ENCODE data around the gene EXOSC3. TPM values are rescaled to one million over a fixed set of nuclear protein-coding genes. Genes with fewer than 3 reads are reported as not detected.

EXOSC3 gene
- total RNA-seq, 1 donor from 2014 or later, result 85.2 TPM

GRCh38 chr9:37792122-37792521 is 7.3 kb upstream of the EXOSC3 start:
- Mint-ChIP-seq H3K36me3 (no peaks in the 10 kb centered on the region), H3K9me3 (no peaks in the 10 kb centered on the region), H3K4me3 (no peak overlapping the region), H3K27me3 (ENCODE audit: insufficient read depth, low read depth) (no peaks in the 10 kb centered on the region), H3K4me1 (no peaks in the 10 kb centered on the region), H3K27ac (no peak overlapping the region)
- Histone ChIP-seq H3K36me3 (no peaks in the 10 kb centered on the region), H3K79me2 (ENCODE audit: low read depth) (no peaks in the 10 kb centered on the region), H3K27ac (no peak overlapping the region), H3K9ac (no peak overlapping the region), H2AFZ (replicated peaks) (no peak overlapping the region), H3K4me2 (no peak overlapping the region), H3K9me3 (ENCODE audit: low read depth) (no peaks in the 10 kb centered on the region), H4K20me1 (ENCODE audit: low read depth) (no peaks in the 10 kb centered on the region), H3K4me3 (no peak overlapping the region), H3K4me1 (no peaks in the 10 kb centered on the region), H3K27me3 (peaks cover 31% of the 10 kb centered on the region), H3F3A (ENCODE audit: low read depth) (no peaks in the 10 kb centered on the region)
- TF ChIP-seq EZH2phosphoT487 (IDR thresholded peaks at IDR 0.05) (no peak), CTCF (IDR thresholded peaks at IDR 0.05) (no peak), EZH2 (IDR thresholded peaks at IDR 0.05) (no peak)
- no peak for DNase-seq (ENCODE audit: low spot score)

- no peak for DNase-seq (ENCODE audit: low spot score)
- no peak overlapping the region for H3K4me3 Mint-ChIP-seq
- H3K9me3 Mint-ChIP-seq, result no peaks in the 10 kb centered on the region
- H3K9me3 ChIP-seq (ENCODE audit: low read depth), result no peaks in the 10 kb centered on the region
- TF ChIP-seq CTCF (IDR thresholded peaks at IDR 0.05) (no peak), EZH2 (IDR thresholded peaks at IDR 0.05) (no peak), EZH2phosphoT487 (IDR thresholded peaks at IDR 0.05) (no peak)
- no peak overlapping the region for H3K9ac ChIP-seq
- H3K4me1 ChIP-seq, result peaks cover 6% of the 10 kb centered on the region
- H3K36me3 Mint-ChIP-seq, result no peaks in the 10 kb centered on the region
- H3K4me2 ChIP-seq, result no peak overlapping the region
- no peaks in the 10 kb centered on the region for H3K79me2 ChIP-seq (ENCODE audit: low read depth)
- no peak overlapping the region for H3K4me3 ChIP-seq
- no peaks in the 10 kb centered on the region for H4K20me1 ChIP-seq (ENCODE audit: low read depth)
- peaks cover 8% of the 10 kb centered on the region for H3F3A ChIP-seq (ENCODE audit: low read depth)
- H3K36me3 ChIP-seq, result no peaks in the 10 kb centered on the region
- peaks cover 22% of the 10 kb centered on the region for H3K27me3 ChIP-seq
- H2AFZ ChIP-seq (replicated peaks), result no peak overlapping the region
- no peak overlapping the region for H3K27ac ChIP-seq
- H3K4me1 Mint-ChIP-seq, result peaks cover 4% of the 10 kb centered on the region
- no peak overlapping the region for H3K27ac Mint-ChIP-seq
- H3K27me3 Mint-ChIP-seq (ENCODE audit: insufficient read depth, low read depth), result no peaks in the 10 kb centered on the region
Observed at GRCh38 chr9:37790096-37790495, 5.2 kb upstream of the EXOSC3 start.

- H3K27me3 ChIP-seq, result peaks cover 11% of the 10 kb centered on the region
- H3K27ac Mint-ChIP-seq, result no peak overlapping the region
- peaks cover 12% of the 10 kb centered on the region for H4K20me1 ChIP-seq (ENCODE audit: low read depth)
Observed at GRCh38 chr9:37788332-37788731, 3.5 kb upstream of the EXOSC3 start.

More at GRCh38 chr9:37788332-37788731, 3.5 kb upstream of the EXOSC3 start:
- H2AFZ ChIP-seq (replicated peaks), result no peak overlapping the region
- H3K4me1 Mint-ChIP-seq, result peaks cover 7% of the 10 kb centered on the region
- peaks cover 10% of the 10 kb centered on the region for H3F3A ChIP-seq (ENCODE audit: low read depth)
- H3K9ac ChIP-seq, result no peak overlapping the region
- H3K36me3 Mint-ChIP-seq, result no peaks in the 10 kb centered on the region
- no peak overlapping the region for H3K4me3 ChIP-seq
- no peak for TF ChIP-seq EZH2 (IDR thresholded peaks at IDR 0.05)
- no peak for TF ChIP-seq EZH2phosphoT487 (IDR thresholded peaks at IDR 0.05)
- no peak for TF ChIP-seq CTCF (IDR thresholded peaks at IDR 0.05)
- no peak for DNase-seq (ENCODE audit: low spot score)
- H3K9me3 Mint-ChIP-seq, result no peaks in the 10 kb centered on the region
- H3K9me3 ChIP-seq (ENCODE audit: low read depth), result no peaks in the 10 kb centered on the region
- H3K4me1 ChIP-seq, result peaks cover 12% of the 10 kb centered on the region
- no peak overlapping the region for H3K4me2 ChIP-seq
- no peak overlapping the region for H3K27ac ChIP-seq
- no peak overlapping the region for H3K4me3 Mint-ChIP-seq
- H3K79me2 ChIP-seq (ENCODE audit: low read depth), result peaks cover 15% of the 10 kb centered on the region
- peaks cover 2% of the 10 kb centered on the region for H3K27me3 Mint-ChIP-seq (ENCODE audit: insufficient read depth, low read depth)
- no peaks in the 10 kb centered on the region for H3K36me3 ChIP-seq

Measured in neural progenitor cell (in vitro differentiated cells).